ENCODE data around the gene GPR78. TPM values are rescaled to one million over a fixed set of nuclear protein-coding genes. Genes with fewer than 3 reads are reported as not detected.

GPR78 gene, protein sequence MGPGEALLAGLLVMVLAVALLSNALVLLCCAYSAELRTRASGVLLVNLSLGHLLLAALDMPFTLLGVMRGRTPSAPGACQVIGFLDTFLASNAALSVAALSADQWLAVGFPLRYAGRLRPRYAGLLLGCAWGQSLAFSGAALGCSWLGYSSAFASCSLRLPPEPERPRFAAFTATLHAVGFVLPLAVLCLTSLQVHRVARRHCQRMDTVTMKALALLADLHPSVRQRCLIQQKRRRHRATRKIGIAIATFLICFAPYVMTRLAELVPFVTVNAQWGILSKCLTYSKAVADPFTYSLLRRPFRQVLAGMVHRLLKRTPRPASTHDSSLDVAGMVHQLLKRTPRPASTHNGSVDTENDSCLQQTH
- total RNA-seq (2014; rRNA removed; shearing (Covaris generic)), result 0.07 TPM in 1 of 2 replicates, not detected in the other

DNA sequence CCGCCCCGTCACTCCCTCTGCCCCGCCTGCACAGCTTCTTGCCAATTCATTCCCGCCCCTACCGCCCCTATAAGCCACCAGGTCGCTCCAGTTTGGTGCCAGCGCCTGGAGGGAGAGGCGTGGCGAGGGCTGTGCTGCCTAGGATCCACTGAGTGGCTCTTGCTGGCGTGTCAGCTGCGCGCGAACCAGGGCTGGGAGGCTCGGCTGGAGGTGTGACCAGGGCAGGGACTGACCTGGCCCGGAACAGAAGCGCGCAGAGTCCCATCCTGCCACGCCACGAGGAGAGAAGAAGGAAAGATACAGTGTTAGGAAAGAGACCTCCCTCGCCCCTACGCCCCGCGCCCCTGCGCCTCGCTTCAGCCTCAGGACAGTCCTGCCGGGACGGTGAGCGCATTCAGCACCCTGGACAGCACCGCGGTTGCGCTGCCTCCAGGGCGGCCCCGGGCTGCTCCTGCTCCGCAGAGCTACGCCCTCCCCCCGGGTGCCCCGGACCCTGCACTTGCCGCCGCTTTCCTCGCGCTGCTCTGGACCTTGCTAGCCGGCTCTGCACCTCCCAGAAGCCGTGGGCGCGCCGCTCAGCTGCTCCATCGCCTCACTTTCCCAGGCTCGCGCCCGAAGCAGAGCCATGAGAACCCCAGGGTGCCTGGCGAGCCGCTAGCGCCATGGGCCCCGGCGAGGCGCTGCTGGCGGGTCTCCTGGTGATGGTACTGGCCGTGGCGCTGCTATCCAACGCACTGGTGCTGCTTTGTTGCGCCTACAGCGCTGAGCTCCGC, at the start of gene GPR78:
Gene GPR78 (plus strand): TSS at position 72 of the 773 bp plus-strand sequence. CDS start 591 bp downstream, at position 663.
- DNase-seq (ENCODE audit: low read depth), result no peak

DNA sequence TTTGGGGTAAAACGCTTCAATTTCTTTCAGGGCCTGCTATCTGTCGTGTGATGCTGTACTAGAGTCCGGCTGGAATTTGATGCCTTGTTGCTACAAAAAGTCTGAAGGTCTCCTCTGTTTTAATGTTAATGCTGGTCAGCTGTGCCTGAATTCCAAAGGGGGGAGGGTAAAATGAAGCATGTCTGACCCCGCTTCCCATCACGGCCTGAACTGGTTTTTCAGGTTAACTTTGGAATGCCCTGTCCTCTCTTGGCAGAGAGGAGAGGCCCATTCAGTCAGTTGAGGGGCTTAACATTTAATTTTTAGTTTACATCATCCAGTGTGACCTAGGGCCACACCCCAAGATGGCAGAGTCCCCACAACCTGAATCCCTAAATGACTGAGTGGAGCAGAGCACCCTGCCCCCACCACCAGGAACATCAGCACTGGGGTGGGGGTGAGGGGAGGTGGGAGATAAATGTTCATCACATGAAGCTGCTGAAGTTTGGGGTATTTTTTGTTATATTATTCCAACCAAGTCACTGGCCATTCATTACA, 47.9 kb upstream of the GPR78 start:
- no peak for DNase-seq (ENCODE audit: low read depth)

DNA sequence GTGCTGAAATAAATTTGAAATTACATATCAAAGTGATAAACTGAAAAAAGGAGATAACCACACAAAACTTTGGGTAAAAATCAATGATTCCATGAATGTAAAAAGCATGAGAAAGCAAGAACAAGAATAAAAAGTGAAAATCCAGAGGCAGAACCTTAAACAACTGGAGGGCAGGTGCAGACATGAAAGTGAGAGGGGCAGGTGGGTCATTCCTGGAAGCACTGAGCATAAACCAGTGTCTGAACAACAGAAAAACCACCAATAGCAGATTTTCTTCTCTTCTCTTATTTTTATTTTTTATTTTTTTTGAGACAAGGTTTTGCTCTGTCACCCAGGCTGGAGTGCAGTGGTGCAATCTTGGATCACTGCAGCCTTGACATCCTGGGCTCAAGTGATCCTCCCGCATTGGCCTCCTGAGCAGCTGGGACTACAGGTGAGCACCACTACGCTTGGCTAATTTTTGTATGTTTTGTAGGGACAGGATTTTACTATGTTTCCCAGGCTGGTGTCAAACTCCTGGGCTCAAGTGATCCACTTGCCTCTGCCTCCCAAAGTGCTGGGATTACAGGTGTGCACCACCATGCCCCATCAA, 46.8 kb upstream of the GPR78 start:
- DNase-seq (ENCODE audit: low read depth), result no peak

DNA sequence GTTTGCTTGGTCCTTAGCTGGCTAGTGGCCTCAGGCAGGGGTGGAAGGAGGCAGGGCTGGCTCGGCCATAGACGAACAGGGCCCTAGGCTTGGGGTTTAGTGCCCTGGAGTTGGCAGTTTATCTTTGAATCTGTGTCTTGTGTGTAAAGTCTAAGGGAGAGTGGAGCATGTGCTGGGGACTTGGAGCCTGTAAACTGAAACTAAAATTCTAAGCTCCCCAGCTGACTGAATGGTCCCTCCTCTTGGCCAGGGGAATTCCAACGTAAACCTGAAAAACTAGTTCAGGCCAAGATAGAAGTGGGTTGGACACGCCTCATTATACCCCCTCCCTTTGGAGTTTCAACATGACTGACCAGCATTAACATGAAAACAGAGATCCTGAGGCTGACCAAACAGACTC, 46.1 kb upstream of the GPR78 start:
- DNase-seq (ENCODE audit: low read depth), result peak; percentile 82

DNA sequence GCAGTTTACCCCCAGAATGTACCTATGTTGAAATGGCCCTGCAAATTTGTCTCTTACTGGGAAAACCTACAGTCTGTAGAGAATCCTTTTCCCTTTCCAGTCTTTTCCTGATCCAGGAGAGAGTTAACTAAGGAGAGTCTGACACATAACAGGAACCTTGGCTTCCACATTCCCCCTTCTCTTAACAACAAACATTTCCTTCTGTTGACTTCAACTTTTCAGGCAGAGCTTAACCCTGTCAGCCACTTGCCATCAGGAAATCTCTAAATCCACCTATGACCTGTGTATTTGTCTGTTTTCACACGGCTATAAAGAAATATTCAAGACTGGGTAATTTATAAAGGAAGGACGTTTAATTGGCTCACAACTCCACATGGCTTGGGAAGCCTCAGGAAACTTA, 45.6 kb upstream of the GPR78 start:
- no peak for DNase-seq (ENCODE audit: low read depth)

DNA sequence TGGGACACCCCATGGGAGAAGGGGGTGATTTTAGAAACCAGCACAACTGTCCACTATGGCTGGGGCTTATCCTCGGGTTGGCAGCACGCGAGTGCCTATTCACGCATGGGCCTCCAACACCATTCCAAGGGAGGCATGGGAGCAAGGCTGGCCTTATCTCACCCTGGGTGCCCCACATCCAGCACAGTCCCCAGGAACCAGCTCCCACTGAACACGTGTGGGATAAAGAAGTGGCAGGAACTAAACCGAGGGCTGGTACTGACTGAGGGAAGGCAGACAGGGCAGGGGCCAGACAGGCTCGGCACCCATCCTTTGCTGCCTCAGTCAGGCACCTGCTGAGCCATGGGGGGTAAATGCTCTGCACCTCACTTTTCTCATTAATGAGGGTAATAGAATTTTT, 43.7 kb upstream of the GPR78 start:
- DNase-seq (ENCODE audit: low read depth), result no peak

DNA sequence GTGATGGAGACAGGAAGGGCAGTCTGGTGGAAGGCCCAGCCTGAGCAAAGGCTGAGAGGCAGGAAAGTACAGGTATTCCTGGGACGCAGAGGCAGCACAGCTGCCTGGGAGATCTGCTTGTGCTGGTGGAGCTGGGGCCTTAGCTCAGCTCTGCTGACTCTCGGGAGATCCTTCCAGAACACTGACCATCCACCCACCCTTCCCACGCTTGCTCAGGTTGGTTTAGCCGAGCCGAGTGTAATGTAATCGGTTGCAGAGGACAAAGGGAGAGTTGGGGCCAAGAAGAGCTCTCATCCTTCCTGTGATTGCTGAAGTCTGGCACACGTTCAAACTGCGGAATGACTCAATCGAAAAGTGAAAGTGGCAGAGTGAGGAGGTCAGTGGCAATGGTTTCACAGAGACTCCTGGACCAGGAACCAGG, 43.1 kb upstream of the GPR78 start:
- DNase-seq (ENCODE audit: low read depth), result peak; percentile 94

DNA sequence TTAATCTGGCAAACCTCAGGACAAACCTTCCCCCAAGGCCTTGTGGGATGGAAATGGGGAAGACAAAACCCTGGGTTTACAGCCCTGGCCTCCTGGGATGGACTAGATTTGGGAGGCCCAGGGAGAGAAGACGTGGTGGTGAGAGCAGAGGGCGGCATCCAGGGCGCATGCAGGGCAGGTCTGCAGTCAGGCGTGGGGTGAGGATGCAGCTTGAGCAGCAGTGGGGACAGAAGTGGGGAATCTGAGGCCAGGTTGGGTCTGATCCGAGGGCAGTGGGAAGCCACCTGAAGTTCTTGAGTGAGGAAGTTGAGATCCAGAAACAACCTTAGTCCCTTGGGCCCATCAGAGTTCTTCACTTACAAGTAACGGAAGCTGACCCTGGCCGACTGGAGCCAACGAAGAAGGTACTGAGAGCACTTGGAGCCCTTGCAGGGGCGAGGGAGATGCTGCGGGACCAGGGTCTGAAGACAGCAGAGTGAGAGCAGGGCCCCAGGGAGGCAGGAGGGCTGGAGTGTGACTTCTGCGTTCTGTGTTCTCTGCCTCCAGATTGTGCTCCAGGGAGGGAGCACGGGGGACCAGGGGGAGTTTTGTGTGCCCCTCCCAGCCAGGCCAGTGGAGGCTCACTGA, 42.0 kb upstream of the GPR78 start:
- no peak for DNase-seq (ENCODE audit: low read depth)

DNA sequence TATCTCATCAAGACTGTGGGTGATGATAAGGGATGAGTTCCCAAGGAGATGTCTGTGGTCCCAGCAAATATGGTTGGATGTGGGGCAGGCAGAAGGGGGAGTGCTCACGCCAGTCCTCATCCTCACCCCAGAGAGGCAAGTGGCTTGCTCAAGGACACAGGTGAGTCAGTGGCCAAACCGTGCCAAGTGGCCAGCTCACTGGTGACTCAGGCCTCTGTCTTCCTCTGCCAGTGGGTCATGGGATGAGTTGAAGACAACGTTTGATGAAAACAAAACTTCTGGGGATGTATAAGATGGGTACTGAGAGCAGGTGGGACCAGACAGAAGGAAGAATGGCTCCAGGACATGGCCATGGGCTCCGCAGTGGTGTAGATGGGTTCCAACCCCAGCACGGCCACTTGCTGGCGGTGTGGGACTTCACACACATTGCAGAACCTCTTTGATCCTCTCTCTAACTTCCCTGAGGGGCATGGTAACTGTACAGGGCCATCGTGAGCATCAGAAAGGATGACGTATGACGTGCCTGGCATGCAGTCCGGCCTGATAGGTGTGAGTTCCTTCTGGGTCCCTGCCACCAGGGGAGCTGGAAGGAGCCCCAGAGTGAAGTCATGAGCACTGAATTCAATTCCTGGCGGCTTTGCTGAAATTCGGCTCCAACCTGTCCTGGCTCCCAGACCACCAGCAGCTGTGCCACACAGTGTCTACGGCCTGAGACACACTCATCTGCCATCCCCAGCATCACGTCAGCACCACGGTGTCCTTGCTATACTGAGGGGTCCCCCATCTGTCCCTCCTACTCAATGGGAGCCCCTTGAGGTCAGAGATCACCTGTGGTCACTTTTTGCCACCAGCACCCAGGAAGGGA, 41.3 kb upstream of the GPR78 start:
- peak; percentile 92 for DNase-seq (ENCODE audit: low read depth)

DNA sequence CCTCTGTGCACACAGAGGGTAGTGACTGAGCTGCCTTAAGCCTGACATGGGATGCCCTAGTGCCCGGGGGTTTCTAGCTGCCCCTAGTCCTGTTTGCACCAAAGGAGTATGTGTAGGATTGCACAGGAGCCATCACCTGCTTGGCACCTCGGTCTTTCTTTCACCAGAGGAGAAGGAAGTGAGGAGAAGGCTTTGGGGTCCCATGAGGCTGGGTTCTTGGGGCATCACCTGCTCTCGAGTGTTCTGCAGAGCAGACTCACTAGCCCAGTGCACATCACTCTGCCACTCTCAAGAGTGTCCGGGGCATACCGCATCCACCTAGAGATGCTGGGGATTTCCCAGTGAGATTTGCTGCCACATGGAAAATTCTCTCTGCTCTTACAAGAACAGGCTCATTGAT, 40.5 kb upstream of the GPR78 start:
- DNase-seq (ENCODE audit: low read depth), result no peak

DNA sequence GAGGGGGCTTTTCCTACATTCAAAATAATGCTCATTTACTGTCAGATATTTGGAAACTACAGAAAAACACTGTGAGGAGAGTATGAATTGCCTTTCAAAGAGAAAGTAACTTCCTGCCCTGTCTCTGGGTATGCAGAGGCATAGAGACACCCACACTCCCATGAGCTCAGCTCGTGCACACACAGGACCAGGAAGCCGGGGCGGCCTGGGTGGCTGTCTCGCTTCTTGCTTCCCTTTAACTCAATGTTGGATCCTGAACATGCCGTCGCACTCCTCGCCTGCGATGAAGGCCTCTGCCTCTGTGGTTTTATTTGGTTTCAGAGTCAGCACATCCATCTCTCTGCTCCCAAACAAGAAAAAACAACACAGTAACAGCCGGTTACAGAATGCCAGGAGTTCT, 40.1 kb upstream of the GPR78 start:
- DNase-seq (ENCODE audit: low read depth), result no peak

DNA sequence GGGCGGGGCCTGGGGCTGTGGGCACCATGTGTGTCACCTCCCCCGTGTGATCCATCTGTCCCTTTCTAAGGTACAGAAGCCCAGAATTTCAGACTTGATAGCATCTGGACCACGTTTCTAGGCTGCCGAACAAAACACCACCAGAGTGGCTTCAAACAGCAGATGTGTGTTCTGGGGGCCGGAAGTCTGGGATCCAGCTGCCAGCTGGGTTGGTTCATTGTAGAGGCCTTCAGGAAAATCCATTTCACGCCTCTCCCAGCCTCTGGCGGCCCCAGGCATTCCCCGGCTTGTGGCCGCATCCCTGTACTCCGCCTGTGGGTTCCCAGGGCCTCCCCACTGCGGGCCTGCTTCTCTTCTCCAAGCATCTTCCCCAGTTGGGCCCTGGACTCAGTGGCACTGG, 39.6 kb upstream of the GPR78 start:
- no peak for DNase-seq (ENCODE audit: low read depth)

DNA sequence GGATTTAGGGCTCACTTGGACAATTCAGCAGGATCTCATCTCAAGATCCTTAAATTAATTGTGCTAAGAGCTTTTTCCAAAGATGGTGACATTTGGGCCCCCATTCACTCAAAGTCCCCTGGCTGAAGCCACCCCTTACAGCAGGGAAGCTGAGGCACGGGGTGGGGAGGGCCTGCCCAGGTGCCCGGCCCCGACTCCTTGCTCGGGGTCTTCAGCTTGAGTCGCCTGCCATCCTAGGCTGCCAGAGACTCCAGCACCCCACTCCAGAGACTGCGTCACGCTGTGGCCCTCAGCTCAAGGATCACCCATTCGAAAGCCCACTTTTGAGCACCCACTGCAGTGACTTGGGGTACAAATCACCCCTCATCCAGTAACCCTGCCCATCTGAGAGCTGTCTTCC, 39.2 kb upstream of the GPR78 start:
- DNase-seq (ENCODE audit: low read depth), result no peak

DNA sequence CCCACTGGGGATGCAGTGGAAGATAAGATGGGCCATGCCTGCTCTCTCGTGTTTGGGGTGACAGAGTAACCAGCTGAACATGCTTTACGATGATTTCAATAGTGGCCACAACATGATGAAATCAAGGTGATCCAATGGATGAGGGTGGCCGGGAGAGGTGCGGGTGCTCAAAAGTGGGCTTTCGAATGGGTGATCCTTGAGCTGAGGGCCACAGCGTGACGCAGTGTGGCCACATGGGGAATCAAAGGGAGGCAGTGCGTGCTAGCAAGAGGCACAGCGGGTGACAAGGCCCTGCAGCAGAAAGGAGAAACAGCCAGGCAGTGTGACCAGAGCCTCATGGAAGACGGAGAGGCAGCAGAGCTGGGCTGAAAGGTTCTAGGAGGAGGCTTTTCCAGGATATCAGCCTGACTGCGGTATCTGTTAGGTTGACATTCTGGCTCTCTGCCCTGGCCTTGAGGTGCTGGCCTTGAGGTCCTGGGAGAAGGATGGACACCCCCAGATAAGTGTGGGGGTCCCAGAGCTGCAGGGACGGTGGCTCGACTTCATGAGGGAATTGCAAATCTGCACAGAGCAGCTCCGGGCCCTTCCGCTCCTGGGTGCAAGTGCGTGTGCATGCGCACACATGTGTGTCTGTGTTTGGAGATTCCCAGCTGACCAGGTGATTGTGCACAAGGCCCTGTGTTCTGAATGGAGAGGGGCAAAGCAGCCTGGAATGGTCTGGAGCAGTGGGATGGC, 38.0 kb upstream of the GPR78 start:
- no peak for DNase-seq (ENCODE audit: low read depth)

DNA sequence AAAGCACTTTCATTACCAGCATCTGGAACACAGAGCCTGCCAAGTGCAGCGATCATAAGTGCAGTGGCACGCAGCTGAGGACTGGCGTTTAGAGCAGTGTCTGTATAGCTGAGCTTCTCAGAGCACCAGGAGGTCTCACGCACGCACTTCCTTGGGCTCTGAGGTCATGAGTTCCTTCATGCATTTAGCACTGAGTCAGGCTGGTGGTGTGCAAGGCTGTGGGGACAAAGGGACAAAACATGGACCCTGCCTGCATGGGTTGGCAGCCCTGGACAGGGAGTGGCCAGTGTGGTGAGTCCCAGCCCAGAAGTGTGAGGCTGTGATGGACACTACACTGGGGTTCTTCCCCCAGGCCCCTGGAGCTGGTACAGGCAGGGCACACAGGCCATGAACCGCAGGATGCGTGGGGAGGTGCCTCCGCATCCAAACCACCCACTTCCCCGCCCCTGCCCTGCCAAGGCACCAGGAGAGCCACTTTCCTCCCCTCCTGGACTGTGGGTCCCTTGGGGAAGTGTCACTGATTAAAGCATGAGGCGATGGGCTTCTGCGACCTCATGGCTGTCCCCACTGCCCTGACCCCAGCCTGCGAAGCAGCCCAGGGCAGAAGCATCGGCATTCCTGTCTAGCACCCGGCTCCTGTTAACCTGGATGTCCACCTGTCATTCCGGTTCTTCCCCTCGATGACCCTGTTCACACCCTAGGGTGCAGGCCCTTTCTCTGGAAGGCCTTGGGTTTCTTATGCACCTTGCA, 37.2 kb upstream of the GPR78 start:
- peak; percentile 49 for DNase-seq (ENCODE audit: low read depth)

DNA sequence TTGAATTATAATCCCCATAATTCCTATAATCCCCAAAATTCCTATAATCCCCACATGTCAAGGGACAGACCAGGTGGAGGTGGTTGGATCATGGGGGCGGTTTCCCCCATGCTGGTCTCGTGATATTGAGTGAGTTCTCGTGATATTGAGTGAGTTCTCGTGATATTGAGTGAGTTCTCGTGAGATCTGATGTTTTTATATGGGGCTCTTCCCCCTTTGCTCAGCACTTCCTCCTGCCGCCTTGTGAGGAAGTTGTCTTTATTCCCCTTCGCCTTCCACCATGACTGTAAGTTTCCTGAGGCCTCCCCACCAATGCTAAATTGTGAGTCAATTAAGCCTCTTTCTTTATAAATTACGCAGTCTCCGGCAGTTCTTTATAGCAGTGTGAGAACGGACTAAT, 36.6 kb upstream of the GPR78 start:
- DNase-seq (ENCODE audit: low read depth), result no peak

DNA sequence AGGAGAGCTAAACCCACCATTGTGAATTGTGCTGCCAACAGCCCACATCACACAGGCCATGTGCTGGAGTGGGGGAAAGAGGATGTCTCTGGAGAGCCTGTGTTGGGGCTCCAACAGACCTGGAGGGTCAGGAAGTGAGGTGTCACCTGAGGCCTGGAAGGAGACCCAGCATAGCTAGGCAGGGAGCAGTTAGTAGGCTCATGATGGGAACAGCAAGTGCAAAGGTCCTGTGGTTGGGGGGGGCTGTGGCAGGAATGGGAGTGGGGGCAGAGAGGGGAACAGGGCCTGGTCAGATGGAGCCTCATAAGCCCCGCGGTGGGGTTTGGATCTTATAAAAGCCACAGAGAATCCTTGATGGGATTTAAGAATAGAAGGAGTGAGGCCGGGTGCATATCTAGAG, 35.9 kb upstream of the GPR78 start:
- no peak for DNase-seq (ENCODE audit: low read depth)

DNA sequence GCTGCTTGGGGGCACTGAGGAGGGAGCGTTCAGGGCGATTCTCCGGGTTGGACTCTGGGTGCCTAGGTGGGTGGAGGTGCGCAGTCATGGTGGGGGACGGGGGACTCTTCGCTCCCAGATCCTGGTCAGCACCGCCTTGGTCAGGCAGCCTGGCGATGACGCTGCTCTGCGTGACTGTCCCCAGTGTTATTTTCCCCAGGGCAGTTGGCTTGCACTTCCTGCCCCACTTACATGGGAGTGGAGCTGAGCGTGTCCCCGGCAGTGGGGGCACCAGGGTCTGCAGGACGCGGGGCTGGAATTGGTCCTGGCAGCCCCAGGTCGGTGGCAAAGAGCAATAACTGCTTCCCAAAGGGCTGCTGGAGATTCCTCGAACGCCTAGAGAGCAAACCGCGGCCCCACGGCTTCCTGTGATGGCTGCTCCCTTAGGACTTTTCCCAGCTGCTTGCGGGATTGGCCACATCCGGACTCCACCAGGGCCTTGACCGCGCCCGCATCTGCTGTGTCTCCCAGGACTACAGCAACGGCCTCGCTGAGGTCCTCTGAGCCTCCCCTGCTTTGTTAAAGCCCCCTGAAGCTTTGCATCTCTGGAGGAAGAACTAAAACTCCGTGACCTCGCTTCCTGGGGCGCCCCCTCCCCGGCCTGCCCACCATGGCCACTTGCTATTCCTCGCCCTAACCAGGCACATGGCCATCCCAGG, 35.3 kb upstream of the GPR78 start:
- DNase-seq (ENCODE audit: low read depth), result peak; percentile 21

DNA sequence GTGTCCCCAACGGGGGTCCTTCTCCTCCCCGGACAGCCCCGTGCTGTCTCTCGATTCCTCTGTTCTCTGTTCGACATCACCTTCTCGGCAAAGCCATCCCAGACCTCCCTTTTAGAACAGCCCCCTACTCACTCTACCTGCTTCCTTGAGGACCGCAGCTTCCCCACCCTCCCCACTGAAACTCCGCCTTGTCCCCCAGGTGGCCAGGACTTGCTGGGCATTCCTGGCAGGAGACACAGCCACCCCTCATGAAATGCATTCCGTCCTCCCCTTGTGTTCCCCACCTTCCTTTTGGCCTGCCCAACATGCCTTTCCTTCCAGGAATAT, 34.8 kb upstream of the GPR78 start:
- no peak for DNase-seq (ENCODE audit: low read depth)

Measured in M059J (cell line).